D341Med (cell line): ENCODE data around the gene CLINT1.
"Not testable (repeated sequence)": the region's sequence is repeated elsewhere in the genome, so short reads cannot be mapped to it uniquely, and the experiment has no call there.

Experiments used
- DNase-seq: peaks from one replicate; pipeline ENCODE4 v3.0.0; 2012; ENCODE audit warnings: low spot score

CLINT1 gene

GRCh38 chr5:157858527-157859226, at the start of gene CLINT1:
Gene CLINT1, minus strand, starts transcription at chr5:157859145. Its CDS starts 175 bp downstream, at chr5:157858970.
- peak; percentile 93 for DNase-seq

DNA sequence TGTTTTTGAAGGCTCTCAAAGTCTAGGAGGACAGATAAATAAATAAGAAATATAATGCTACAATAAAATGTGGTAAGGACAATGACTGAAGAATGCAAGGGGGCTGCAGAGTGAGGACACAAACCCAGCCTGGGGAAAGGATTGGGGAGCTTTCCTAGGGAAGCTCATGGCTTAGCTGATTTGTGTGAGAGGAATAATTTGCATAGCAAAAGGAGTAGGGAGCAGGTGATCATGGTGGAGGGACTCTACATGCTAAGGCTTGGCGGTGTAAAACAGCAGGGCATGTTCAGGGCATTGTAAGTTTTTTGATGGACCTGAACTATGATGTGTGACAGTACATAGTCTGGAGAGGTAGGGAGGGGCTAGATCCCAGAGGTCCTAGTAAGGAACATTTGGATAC, 49.5 kb upstream of the CLINT1 start:
- no peak for DNase-seq

GRCh38 chr5:157907479-157907878, 48.5 kb upstream of the CLINT1 start:
- no peak for DNase-seq

- no peak for DNase-seq
Measured at GRCh38 chr5:157903117-157903450, 44.1 kb upstream of the CLINT1 start.

DNA sequence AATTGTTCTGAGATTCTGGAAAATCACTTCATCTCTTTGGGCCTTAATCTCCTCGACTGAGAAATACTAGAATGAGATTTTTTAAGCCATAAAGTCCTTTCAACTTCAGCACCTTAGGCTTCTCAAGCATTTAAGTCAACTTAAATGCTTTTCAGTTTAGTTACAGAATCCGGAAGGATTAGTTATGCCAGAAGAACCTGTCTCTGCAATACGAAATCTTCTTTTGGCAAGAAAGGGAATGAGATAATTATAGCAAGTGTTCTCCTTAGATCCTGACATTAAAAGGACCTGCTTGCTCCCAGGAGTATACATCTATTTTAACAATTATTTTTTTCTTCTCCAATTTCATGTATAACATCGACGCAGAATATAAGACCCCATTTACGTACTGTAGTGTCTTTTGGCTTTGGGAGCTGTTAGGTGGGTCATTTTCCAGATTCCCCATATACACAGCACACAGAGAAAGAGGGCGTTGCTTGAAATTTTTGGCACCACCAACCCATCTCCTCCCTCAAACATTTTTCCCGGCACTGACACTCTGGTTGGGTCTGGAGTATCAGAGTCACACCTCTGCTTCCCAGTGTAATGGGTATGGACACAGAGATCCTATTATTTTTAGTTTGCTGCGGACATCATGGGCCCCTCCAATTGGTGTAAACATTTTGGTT, 43.6 kb upstream of the CLINT1 start:
- DNase-seq, result no peak

DNA sequence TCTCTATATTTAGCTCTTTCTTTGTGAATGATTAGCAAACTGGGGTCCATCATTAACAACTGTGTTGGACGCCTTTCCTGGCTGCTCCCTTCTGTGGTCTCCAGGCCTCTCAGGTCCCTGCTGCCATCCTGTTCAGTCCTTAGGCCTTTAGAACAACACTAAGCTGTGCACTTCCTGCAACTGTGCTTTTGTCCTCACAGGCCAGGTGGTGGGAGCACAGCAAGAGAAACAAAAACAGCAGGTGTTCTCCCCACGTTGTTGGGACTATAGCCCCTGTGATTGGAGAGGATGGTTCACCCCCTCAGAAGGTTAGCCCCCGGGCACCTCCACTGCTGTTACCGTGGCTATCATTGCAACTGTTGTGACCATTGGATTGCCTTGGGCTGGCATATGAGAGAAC, 41.7 kb upstream of the CLINT1 start:
- DNase-seq, result no peak

DNA sequence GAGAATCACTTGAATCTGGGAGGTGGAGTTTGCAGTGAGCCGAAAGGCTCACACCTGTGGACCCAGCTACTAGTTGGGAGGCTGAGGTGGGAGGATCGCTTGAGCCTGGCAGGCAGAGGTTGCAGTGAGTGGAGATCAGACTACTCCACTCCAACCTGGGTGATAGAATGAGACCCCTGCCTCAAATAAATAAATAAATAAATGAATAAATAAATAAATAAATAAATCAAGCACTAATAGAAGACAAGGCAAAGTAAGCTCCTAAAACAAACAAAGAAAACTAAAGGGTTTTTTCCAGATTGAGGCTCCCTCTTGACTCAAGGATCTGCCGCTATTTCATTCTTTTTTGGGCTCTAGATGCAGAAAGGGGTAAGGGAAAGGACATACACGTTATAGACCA, 34.7 kb upstream of the CLINT1 start:
- no peak for DNase-seq

- no peak for DNase-seq
Measured at GRCh38 chr5:157892974-157893373, 34.0 kb upstream of the CLINT1 start.

GRCh38 chr5:157890836-157891597, 32.1 kb upstream of the CLINT1 start:
- no peak for DNase-seq

GRCh38 chr5:157888814-157889532, 30.0 kb upstream of the CLINT1 start:
- no peak for DNase-seq

GRCh38 chr5:157886796-157887380, 27.9 kb upstream of the CLINT1 start:
- no peak for DNase-seq

DNA sequence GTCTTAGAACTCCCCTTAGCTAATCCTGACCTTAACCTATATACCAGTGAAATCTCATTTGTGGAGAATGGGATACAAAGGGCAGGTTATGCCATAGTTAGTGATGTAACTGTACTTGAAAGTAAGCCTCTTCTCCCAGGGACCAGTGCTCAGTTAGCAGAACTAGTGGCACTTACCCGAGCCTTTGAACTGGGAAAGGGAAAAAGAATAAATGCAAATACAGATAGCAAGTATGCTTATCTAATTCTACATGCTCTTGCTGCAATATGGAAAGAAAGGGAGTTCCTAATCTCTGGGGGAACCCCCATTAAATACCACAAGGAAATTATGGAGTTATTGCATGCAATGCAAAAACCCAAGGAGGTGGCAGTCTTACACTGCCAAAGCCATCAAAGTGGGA, 26.1 kb upstream of the CLINT1 start:
- not testable (repeated sequence) for DNase-seq

DNA sequence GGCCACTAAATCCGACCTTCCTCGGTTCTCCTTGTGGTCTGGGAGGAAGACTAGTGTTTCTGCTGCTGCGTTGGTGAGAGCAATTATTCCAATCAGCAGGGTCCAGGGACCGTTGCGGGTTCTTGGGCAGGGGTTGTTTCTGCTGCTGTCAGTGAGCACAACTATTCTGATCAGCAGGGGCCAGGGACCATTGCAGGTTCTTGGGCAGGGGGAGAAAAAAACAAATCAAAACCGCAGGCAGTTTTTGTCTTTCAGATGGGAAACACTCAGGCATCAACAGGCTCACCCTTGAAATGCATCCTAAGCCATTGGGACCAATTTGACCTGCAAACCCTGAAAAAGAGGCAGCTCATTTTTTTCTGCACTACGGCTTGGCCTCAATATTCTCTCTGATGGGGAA, 22.6 kb upstream of the CLINT1 start:
- DNase-seq, result not testable (repeated sequence)

GRCh38 chr5:157877821-157878220, 18.9 kb upstream of the CLINT1 start:
- no peak for DNase-seq

DNA sequence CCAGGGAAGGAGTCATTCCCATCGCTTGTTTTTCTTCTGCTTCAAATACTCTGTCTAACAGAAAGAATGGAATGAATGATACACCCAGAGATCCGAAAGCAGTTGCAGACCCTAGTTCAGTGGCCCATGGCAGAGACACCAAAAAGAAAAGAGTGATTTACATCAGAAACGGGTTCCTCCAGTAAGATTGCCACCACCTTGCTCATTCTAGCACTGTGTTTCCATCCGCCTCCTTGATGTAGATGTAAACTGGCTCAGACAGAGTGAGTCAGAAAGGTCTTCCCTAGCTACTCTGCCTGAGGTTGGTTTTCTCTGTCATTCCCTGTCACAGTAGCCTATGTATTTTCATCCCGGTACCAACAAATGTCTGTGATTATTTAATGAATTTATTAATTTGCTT, 15.9 kb upstream of the CLINT1 start:
- no peak for DNase-seq

DNA sequence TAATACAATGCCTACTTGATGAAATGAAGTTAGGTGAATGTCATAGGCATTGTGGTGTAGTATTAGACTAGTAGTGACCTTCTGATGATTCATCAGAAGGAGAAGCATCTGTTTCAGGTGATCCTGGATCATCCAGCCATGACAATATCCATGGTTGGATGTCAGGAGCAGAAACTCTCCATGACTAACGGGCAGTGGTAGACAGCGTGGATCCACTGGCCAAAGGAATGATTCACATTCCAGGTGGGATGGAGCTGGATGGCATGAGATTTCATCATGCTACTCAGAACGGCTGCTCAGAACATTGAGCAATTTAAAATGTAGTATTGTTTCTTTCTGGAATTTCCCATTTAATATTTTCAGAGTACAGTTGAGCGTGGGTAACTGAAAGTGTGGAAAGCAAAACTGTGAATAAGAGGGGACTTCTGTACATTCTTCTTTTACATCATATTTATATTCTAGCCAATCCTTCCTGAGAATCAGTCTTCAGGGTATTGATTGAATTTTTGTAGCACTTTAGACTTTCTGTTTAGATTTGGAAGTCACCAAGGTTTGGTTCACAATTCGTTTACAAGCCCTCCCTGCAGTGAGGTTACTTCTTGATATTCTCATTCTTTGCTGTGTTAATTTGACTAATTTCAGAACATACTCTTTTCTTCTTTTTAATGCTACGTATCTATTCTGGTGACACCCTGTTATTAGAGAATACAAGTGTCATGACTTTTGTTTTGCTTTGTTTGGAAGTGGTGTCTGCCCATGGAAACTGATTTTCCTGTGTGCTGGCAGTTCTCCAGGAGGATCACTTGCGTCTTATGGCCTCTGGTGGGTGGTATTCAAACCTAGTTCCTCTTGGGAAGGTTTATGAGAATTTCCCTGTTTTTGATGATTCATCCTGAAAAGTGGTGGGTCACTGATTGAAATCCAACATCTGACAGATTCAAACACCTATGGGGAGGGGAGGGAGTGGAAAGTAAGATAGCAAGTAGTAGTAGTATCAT, 12.2 kb upstream of the CLINT1 start:
- no peak for DNase-seq

DNA sequence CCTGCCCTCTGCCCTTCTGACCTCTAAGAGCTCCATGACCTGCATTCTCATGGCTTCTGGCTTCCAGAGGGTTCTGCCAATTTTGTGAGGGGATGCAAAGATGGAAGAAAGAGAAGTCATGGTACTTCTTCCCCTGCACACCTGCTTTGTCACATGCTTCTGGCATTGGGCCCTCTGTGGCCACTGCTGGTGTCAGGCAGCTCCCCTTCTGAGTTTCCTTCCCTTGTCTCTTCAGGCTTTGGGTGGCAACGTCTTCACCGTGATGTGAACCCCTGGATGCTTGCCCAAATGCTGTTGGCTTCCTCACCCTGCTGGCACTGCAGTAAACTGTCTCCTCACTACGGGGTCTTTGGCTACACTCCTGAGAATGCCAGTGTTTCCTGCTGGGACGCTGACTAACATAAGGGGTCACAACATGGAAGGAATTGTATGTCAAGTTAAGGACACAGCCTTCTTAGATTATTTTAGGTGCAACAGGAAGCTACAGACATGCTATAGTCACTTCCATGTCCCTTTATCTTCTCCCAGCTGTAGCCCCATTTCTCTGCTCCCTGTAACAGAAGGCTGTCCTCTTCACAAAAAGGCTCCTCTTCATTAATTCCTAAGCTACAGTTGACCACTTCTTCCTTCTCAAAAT, 8.9 kb upstream of the CLINT1 start:
- no peak for DNase-seq

GRCh38 chr5:157866536-157866935, 7.6 kb upstream of the CLINT1 start:
- no peak for DNase-seq

GRCh38 chr5:157865781-157866180, 6.8 kb upstream of the CLINT1 start:
- no peak for DNase-seq

DNA sequence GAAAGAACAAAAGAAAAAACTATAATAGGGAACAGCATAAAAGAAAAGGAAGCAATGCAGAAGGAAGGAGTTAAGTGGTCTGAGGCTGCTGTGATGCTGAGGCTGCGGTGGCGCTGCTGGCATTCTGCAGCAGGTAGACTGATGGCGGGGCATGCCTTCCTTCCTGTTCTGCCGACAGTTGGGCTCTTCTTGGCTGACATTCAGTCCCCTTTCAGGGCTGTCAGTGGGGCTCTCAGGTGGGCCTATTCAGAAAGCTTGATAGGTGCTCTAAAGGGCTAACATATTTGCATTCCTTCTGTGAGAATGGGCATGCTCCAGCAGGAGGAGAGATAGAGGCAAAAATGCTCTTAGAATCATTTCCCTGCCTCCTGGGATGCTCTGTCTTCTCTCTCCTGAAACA, 5.1 kb upstream of the CLINT1 start:
- no peak for DNase-seq
